ENCODE data around the gene DMBT1.
"Not testable (repeated sequence)": the region's sequence is repeated elsewhere in the genome, so short reads cannot be mapped to it uniquely, and the experiment has no call there.

The DMBT1 gene

DNA sequence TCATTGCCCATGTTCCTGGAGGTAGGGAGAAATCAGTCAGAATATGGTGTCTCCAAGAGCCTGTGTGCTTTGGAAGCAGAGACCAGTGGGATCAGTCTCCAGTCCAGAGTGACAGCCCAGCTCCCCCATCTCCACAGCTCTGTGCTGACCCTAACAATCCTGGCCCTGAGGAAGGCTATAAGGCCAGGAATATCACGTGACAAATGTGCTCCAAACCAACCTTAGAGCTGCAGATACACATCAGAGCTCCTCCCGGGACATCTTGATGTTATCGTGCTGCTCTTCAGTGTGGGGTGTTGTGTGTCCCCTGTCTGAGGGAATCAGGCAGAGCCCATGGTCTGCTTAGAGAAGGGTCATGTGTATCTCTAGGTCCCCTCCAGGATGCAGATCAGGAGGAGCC lies 15.2 kb downstream of the DMBT1 start:
- no peak overlapping the region for H3K27ac ChIP-seq
- no peak for DNase-seq (ENCODE audit: low read depth, low spot score)

DNA sequence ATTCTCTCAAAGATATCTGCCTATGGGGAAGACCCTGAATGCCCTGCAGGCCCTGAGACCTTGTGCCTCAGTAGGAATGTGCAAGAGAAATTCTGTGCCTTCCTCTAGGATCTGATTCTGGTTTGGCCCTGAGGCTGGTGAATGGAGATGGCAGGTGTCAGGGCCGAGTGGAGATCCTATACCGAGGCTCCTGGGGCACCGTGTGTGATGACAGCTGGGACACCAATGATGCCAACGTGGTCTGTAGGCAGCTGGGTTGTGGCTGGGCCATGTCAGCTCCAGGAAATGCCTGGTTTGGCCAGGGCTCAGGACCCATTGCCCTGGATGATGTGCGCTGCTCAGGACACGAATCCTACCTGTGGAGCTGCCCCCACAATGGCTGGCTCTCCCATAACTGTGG lies 15.7 kb downstream of the DMBT1 start:
- no peak overlapping the region for H3K27ac ChIP-seq
- no peak for DNase-seq (ENCODE audit: low read depth, low spot score)

DNA sequence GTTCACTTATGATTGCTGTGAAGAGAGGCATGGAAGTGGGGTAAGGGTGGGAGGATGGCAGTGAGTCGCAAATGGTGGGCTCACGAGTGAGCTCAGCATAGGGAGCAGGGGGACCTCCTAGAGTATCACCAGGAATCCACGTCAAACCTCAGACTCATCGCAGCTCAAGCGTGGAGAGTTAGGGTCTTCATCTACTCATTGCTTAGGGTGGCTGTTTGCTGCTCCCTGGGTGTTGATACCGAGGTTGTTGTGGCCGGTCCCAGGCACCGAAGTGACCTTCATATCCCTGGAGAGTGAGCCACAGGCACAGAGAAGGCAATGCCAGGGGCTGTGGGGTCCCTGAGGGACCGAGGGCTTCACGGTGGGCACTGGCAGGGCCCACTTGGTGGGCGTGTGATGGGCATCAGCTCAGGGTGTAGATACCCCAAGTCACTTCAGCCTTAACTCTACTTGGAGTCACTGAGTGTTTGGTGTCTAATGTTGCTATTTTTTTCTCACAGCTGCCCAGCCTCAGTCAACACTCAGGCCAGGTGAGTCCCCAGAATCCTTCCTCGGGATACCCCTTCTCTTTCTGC lies 16.8 kb downstream of the DMBT1 start:
- H3K27ac ChIP-seq = no peak overlapping the region
- DNase-seq (ENCODE audit: low read depth, low spot score) = no peak

DNA sequence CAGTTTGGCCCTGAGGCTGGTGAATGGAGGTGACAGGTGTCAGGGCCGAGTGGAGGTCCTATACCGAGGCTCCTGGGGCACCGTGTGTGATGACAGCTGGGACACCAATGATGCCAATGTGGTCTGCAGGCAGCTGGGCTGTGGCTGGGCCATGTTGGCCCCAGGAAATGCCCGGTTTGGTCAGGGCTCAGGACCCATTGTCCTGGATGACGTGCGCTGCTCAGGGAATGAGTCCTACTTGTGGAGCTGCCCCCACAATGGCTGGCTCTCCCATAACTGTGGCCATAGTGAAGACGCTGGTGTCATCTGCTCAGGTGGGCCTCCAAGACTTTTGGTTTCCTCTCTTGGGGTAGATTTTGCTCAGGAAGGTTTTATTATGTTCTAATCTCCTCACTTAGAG lies 25.5 kb downstream of the DMBT1 start:
- H3K27ac ChIP-seq; DNase-seq (ENCODE audit: low read depth, low spot score): not testable (repeated sequence)

DNA sequence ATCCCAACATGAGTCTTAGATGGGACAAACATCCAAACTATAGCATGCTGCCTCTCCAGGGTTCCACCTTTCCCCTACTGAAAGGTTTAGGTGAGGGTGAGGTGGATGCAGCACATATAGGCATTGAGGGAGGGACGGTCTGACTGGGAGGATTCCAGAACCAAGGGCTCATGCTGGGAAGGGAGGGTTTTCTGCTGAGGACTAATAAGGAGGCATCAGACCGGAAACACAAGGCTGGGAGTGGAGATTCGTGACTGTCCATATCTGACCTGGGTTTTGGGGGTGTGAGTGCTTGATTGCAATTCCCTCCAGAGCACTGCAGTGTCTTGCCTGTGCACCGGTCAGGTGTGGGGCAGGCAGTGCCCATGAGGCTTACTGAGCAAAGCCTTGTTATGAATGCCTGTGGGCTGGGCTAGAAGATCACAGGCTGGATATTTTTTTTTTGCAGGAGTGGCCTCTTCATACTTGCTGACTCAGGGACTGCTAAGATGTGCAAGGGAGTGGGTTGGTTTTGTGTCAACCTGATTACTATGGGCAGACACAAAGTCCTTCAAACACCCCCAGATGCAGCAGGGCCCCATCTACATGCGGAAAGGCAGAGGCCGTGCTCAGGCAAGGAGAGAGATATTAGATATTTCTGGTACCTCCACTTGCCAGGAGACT lies 26.7 kb downstream of the DMBT1 start:
- H3K27ac ChIP-seq = no peak overlapping the region
- DNase-seq (ENCODE audit: low read depth, low spot score) = no peak

- DNase-seq (ENCODE audit: low read depth, low spot score) = no peak
- H3K27ac ChIP-seq = no peak overlapping the region
Observed at GRCh38 chr10:122588381-122588780, 27.8 kb downstream of the DMBT1 start.

- H3K27ac ChIP-seq = no peak overlapping the region
- no peak for DNase-seq (ENCODE audit: low read depth, low spot score)
Observed at GRCh38 chr10:122590153-122590552, 29.6 kb downstream of the DMBT1 start.

DNA sequence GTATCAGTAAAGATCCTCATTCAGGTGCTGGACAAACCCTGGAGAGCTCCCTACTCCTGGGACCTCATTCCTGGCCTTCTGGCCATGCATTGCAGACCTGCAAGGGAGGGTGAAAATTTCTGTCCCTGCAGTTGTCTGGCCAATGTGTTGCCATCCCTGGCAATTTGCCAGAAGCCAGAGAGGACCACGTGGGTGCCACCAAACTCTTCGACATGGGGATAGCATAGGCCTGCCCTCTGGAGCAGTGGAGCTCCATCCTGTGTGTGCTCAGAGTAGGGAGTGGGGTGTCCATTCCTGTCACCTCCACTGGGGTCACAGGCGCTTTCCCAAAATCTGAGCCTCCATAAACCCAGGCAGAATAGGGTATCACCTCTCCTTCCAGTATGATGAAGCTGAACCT lies 31.2 kb downstream of the DMBT1 start:
- DNase-seq (ENCODE audit: low read depth, low spot score) = no peak
- no peak overlapping the region for H3K27ac ChIP-seq

DNA sequence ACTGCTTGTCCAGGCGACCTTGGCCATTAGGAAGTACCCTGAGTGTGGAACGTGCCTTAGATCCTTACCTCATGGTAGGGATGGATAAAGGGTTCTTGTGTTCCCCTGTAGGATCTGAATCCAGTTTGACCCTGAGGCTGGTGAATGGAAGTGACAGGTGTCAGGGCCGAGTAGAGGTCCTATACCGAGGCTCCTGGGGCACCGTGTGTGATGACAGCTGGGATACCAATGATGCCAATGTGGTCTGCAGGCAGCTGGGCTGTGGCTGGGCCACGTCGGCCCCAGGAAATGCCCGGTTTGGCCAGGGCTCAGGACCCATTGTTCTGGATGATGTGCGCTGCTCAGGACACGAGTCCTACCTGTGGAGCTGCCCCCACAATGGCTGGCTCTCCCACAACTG lies 31.6 kb downstream of the DMBT1 start:
- DNase-seq (ENCODE audit: low read depth, low spot score) = no peak

DNA sequence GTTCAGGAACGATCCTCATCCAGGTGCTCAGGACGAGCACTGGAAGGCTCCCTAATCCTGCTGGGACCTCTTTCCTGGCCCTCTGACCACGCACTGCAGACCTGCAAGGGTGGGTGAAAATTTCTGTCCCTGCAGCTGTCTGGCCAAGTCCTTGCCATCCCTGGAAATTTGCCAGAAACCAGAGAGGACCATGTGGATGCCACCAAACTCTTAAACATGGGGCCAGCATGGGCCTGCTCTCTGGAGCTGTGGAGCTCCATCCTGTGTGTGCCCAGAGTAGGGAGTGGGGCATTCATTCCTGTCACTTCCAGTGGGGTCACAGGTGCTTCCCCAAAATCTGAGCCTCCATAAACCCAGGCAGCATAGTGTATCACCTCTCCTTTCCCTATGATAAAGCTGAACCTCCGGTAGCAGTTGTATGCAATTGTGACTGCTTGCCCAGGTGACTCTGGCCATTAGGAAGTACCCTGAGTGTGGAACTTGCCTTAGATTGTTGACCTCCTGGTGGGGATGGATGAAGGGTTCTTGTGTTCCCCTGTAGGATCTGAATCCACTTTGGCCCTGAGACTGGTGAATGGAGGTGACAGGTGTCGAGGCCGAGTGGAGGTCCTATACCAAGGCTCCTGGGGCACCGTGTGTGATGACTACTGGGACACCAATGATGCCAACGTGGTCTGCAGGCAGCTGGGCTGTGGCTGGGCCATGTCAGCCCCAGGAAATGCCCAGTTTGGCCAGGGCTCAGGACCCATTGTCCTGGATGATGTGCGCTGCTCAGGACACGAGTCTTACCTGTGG lies 57.1 kb downstream of the DMBT1 start:
- H3K27ac ChIP-seq = no peak overlapping the region

More for the DNA sequence above, 31.6 kb downstream of the DMBT1 start:
- H3K27ac ChIP-seq = no peak overlapping the region

DNA sequence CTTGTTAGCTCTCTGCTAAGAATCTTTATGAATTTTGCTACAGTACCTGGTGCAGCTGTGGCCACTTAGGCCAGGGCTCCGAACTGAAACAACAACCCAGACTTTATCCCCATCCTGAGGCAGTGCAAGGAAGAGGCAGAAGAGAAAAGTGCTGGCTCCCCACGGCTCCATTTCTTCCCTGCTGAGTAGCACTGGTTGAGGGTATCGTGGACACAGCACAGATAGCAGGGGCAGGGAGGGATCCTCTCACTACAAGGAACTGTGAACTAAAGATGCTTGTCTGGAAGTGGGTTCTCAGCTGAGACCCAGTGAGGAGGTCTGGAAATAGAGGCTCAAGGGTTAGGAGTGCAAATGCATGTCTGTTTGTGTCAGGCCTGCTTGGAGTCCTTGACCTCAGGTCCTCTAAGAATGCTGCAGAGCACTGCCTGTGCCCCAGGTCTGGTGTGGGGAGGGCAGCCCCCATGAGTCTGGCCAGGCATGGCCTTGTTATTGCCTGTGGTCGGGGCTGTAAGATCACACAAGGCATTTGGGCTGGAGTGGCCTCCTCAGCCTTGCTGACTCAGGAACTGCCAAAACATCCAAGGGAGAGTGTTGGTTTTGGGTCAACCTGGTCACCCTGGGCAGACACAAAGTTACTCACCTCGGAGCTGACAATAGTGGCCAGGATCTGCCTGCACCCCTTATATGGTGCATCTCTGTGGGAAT lies 58.1 kb downstream of the DMBT1 start:
- H3K27ac ChIP-seq = no peak overlapping the region
- DNase-seq (ENCODE audit: low read depth, low spot score) = no peak

More for the DNA sequence above, 57.1 kb downstream of the DMBT1 start:
- no peak for DNase-seq (ENCODE audit: low read depth, low spot score)

DNA sequence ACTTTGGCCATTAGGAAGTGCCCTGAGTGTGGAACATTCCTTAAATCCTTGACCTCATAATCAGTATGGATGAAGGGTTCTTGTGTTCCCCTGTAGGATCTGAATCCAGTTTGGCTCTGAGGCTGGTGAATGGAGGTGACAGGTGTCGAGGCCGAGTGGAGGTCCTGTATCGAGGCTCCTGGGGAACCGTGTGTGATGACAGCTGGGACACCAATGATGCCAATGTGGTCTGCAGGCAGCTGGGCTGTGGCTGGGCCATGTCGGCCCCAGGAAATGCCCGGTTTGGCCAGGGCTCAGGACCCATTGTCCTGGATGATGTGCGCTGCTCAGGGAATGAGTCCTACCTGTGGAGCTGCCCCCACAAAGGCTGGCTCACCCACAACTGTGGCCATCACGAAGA lies 60.4 kb downstream of the DMBT1 start:
- not testable (repeated sequence) for DNase-seq (ENCODE audit: low read depth, low spot score); H3K27ac ChIP-seq

- no peak for DNase-seq (ENCODE audit: low read depth, low spot score)
- H3K27ac ChIP-seq = no peak overlapping the region
Observed at GRCh38 chr10:122624546-122624945, 64.0 kb downstream of the DMBT1 start.

- H3K27ac ChIP-seq = no peak overlapping the region
- no peak for DNase-seq (ENCODE audit: low read depth, low spot score)
Observed at GRCh38 chr10:122630526-122630925, 70.0 kb downstream of the DMBT1 start.

DNA sequence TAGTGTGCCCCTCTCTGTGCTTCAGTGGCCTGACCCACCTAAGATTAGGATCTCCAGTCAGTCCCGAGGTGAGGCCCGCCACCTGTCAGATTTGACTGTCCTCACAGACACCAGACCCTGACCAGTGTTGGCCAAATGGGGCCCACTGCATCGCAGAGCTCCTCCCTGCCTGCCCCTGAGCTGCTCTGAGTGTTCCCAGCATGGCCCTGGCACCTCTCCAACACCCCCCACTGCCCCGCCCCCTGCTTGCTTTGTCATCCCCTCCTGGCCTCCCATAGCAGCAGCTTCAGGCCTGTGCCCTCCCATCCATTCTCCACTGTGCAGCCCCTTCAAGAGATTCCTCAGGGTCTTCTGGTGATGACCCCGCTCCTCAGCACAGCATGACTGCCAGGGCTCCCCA lies 71.5 kb downstream of the DMBT1 start:
- no peak for DNase-seq (ENCODE audit: low read depth, low spot score)
- no peak overlapping the region for H3K27ac ChIP-seq

DNA sequence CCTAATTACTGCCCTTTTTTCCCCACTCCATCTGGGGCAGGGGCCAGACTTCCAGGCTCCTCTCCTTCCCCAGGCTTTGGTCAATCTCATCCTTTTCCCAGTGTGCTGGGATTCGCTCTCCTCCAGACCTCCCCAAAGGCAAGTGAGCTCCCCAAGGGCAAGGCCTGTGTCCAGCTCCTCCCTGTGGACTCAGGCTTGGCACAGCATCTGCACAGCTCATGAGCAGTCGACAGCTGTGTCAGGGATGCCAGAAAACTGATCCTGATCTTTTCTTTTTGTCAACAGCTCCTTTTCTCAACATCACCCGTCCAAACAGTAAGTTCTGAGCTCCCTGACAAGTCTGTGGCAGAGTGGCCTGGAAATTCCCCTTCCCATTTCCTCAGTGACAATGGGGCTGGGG lies 72.0 kb downstream of the DMBT1 start:
- no peak for DNase-seq (ENCODE audit: low read depth, low spot score)
- H3K27ac ChIP-seq = no peak overlapping the region

DNA sequence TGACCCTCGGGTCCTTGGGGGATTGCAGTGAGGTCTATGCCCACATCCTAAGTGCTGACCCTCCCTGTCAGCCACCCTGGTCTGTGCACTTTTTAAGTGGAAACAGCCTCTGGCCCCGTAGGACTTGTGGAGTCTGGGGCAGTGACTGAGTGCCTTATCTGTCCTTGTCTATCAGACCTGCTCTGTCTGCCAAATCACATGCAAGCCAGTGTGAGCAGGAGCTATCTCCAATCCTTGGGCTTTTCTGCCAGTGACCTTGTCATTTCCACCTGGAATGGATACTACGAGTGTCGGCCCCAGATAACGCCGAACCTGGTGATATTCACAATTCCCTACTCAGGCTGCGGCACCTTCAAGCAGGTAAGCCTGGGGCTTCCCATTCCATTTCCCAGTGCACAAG lies 76.4 kb downstream of the DMBT1 start:
- no peak overlapping the region for H3K27ac ChIP-seq
- no peak for DNase-seq (ENCODE audit: low read depth, low spot score)

DNA sequence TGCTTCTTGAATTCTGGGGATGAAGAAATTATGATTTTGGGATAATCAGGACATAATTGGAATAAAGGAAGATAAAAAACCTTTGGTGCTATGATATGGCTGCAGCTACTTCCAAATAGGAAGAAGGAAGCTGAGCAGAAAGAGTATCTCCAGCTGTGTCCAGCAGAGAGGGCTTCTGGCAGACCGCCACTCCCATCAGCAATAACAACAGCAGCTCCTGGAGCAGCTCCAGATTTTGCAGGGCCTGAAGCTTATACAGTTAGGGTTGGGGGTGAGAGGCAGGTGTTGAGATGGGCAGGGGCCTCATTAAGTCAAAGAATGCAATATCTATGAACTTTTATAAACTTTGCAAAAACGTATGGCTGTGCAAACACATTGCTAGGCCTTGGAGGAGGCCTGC lies 76.8 kb downstream of the DMBT1 start:
- no peak for DNase-seq (ENCODE audit: low read depth, low spot score)
- H3K27ac ChIP-seq = no peak overlapping the region

DNA sequence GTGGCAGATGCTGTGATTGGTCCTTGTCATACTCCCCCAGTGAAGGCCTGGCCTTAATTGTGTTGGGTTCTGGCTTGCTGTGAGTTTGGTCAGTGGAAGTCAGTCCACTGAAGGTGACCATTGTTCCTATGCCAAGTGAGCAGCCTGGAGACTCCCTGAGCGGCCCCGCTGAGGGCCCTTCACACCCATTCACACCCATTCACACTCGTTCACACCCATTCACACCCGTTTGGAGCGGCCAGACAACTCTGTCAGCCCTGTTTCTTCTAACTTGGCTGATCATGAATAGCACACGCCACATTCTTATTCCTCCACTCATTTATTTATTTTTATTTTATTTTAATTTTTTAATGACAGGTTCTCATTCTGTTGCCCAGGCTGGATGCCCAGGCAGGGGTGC lies 77.6 kb downstream of the DMBT1 start:
- DNase-seq (ENCODE audit: low read depth, low spot score) = no peak
- no peak overlapping the region for H3K27ac ChIP-seq

DNA sequence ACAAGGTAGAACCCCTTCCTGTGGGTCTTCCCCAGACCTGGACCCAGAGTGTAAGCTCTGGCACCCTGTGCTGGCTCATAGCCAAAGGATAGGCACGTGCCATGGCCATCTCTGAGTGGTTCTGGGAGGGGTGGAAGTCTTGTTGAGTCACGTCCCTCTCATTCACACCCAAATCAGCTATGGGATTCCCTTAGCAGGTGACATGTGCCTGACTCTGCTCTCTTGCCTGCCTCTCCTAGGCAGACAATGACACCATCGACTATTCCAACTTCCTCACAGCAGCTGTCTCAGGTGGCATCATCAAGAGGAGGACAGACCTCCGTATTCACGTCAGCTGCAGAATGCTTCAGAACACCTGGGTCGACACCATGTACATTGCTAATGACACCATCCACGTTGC lies 79.2 kb downstream of the DMBT1 start:
- no peak overlapping the region for H3K27ac ChIP-seq
- DNase-seq (ENCODE audit: low read depth, low spot score) = no peak

DNA sequence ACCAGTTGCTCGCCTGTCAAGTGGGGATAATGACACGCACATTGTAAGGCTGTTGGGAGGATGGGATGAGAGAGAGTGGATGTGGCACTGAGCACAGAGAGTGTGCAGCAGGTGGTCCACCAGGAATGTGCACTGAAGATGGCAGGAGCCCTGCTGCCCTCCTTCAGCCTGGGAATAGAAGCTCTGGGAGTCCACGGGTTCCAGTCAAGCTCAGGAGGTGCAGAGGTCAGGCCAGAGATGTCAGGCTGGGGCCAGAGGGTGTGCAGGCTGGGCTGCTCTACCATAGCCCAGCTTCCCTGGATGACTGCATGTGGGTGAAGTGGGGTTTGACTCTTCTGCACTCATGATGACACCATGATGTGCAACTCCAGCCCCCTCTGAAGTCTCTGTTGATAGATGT lies 80.4 kb downstream of the DMBT1 start:
- no peak overlapping the region for H3K27ac ChIP-seq
- no peak for DNase-seq (ENCODE audit: low read depth, low spot score)

Measured in epithelial cell of prostate (primary cell).